Uterus (tissue), 2 donors: ENCODE data around the gene RALGPS1.

ENCODE experiments used
- CTCF ChIP-seq, 4 experiments: fragments of 200-600 bp in 2 of 4; fragments of 450-650 bp in 2 of 4; sonication (generic) in 2 of 4; IDR thresholded peaks; one replicate each; pipeline ENCODE4 v1.5.1; 2016 to 2019; ENCODE audit warnings: antibody characterized with exemption in 4 of 4, mild to moderate bottlenecking in 2 of 4, moderate library complexity in 1 of 4
- POLR2A ChIP-seq, 2 donors: fragments of 450-650 bp; IDR thresholded peaks; one replicate each; pipeline ENCODE4 v1.6.1; 2016; ENCODE audit warnings: antibody characterized with exemption in 2 of 2, mild to moderate bottlenecking in 1 of 2, moderate library complexity in 1 of 2

GRCh38 chr9:126999315-127000068, 84.9 kb downstream of the RALGPS1 start:
- no peak for TF ChIP-seq CTCF (IDR thresholded peaks at IDR 0.05)
- TF ChIP-seq POLR2A (IDR thresholded peaks at IDR 0.05): no peak
